HG02610 (cell line): ENCODE results near the gene GPATCH3.
"Not testable (repeated sequence)": the region's sequence is repeated elsewhere in the genome, so short reads cannot be mapped to it uniquely, and the experiment has no call there.

ENCODE experiments used
- ATAC-seq: cut with Tn5 transposase; IDR thresholded peaks from one replicate; pipeline ENCODE4 v1.9.1; 2021; ENCODE audit warnings: mild to moderate bottlenecking, moderate library complexity; ENCODE audit not compliant: unreplicated experiment

GPATCH3 gene, protein sequence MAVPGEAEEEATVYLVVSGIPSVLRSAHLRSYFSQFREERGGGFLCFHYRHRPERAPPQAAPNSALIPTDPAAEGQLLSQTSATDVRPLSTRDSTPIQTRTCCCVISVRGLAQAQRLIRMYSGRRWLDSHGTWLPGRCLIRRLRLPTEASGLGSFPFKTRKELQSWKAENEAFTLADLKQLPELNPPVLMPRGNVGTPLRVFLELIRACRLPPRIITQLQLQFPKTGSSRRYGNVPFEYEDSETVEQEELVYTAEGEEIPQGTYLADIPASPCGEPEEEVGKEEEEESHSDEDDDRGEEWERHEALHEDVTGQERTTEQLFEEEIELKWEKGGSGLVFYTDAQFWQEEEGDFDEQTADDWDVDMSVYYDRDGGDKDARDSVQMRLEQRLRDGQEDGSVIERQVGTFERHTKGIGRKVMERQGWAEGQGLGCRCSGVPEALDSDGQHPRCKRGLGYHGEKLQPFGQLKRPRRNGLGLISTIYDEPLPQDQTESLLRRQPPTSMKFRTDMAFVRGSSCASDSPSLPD

DNA sequence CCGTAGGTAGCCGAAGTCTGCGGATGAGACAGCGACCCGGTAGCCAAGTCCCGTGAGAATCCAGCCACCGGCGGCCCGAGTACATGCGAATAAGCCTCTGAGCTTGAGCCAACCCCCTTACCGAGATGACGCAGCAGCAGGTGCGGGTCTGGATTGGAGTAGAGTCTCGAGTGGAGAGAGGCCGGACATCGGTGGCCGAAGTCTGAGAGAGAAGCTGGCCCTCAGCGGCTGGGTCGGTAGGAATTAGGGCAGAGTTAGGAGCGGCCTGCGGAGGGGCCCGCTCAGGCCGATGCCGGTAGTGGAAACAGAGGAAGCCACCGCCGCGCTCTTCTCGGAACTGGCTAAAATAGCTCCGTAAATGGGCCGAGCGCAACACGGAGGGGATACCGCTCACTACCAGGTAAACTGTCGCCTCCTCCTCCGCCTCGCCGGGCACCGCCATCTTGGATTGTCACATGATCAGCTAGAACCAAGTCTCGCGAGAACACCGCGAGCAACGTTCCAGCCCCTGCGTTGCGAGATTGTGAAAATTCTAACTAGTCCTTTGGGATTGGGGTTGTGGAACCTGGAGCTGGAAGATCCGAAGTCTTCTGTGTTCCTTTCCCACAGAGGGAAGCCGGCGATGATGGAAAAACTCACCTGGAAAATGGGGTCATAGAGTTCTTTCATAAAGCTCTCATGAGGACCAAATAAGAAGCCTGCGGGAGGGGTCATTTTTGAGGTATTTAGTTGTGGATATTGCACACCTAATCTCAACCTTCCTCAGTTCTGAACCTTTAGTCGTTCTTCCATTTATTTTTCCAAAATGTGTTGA lies at the start of gene GPATCH3:
Gene GPATCH3, minus strand, starts transcription at position 467 of the 814 bp plus-strand sequence. Its CDS starts 25 bp downstream, at position 442.
- no peak for ATAC-seq

DNA sequence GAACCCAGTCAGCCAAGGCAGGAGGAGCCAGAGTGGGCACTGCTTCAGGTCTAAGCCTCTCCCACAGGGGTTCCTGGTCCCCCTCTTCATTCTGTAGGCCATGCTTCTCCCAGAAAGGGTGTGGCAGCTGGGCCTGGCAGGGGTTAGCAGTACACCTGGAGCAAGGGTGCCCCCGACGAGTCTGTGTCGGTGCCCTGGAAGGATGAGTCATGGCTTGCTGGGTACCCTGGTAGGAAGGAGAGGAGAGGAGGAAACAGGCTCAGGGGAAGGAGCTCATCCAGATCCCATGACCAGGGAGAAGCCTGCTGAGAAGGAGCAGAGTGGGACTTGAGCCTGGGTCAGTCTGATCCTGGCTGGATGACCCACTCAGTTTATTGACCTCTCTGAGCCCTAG lies 49.7 kb upstream of the GPATCH3 start:
- no peak for ATAC-seq

DNA sequence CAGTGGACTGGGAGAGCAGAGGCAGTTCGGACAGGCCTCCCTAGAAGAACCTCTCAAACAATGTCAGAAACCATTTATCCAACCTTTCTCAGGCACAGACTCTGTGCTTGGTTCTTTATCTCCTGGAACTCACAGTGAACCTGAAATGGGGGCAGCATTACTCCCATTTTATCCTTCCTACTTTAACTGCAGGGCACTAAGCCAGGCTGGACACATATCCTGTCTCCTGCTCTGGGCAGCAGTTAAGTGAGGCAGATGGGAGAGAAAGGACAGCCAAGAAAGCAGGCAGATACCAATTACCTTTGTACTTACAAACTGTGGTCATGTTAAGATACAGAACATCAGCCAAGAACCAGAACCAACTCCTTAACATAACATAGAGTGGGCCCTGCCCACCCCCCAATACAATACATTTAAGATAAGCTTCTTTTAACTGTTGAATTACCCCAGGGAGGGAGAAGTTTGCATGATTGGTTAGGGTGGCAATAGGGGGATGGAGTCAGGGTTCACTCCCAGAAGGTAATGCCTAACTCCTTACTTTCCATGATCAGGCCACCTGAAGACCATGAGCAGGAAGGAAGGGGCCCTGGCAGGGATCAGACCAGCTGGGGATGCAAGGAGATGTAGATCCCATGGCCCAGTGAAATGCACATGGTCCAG lies 49.1 kb upstream of the GPATCH3 start:
- ATAC-seq, result no peak

DNA sequence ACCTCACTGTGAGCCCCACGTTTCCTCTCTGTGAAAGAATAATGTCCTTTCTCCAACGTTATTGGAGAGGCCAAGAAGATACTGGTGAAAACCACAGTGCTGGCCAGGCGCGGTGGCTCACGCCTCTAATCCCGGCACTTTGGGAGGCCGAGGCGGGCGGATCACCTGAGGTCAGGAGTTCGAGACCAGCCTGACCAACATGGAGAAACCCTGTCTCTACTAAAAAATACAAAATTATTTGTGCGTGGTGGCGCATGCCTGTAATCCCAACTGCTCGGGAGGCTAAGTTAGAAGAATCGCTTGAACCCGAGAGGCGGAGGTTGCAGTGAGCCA lies 48.4 kb upstream of the GPATCH3 start:
- not testable (repeated sequence) for ATAC-seq

DNA sequence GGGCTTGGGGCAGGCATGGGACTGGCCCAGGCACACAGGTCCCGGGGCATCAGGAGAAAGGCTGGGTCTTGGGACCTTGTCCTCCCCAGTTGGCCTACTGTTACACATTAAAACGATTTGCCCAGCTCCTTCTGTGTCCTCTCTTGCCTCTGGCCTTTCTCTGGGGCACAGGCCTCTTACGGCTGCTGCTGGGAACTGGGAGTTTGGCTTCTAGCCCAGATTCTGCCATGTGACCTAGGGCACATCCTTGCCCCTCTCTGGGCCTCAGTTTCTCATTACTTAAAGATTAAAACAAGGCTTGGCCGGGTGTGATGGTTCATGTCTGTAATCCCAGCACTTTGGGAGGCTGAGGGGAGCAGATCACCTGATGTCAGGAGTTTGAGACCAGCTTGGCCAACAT lies 46.0 kb upstream of the GPATCH3 start:
- ATAC-seq, result no peak

DNA sequence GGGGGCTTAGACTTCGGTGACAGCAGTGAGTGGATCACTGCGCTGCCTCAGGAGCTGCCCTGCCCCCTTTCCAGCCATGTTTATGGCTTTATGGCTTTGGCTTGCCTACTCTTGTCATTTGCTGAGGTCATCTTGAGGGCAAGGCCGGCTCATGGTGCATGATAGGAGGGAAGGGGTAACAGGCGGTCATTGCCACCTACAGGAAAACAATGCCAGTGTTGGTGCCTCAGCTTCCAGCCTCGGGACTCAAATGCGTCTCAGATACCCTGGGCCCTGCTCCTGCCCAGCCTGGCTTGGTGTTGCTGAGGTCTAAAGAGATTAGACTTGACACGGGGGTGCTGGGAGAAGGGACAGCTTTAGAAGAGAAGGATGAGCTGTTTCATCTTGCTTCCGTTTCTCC lies 45.5 kb upstream of the GPATCH3 start:
- ATAC-seq, result no peak

DNA sequence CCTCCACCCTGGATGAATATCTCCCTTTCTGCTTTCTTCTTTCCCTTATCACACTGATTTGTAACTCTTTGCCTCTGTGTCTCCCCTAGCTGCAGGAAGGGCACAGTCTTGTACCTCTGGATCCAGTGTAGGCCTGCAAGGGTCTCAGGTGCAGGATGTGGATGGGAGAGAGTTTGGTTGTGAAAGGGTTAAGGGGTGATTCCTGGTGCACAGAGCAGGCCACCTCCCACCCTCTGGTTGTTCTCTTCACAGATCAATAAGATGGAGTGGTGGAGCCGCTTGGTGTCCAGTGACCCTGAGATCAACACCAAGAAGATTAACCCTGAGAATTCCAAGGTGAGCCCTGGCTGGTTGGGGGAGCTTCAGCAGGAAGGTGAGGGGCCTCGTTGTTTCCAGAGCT lies 44.9 kb upstream of the GPATCH3 start:
- no peak for ATAC-seq

DNA sequence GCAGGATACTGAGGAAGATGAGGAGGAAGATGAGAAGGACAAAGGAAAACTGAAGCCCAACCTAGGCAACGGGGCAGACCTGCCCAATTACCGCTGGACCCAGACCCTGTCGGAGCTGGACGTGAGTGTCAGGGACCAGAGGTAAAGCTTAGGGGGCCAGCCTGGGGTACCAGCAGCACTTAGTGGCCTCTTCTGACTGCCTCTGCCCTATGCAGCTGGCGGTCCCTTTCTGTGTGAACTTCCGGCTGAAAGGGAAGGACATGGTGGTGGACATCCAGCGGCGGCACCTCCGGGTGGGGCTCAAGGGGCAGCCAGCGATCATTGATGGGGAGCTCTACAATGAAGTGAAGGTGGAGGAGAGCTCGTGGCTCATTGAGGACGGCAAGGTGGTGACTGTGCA lies 42.4 kb upstream of the GPATCH3 start:
- ATAC-seq, result no peak

DNA sequence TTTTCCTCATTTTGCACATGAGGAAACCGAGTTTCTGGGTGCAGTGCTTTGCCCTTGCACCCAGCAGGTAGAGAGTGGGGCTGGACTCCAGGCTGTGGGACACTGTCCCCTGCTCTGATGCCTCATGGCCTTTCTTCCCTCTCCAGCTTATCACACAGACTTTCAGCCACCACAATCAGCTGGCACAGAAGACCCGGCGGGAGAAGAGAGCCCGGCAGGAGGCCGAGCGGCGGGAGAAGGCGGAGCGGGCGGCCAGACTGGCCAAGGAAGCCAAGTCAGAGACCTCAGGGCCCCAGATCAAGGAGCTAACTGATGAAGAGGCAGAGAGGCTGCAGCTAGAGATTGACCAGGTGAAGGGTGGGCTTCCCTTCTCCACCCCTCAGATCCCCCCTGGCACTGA lies 41.0 kb upstream of the GPATCH3 start:
- ATAC-seq, result no peak

DNA sequence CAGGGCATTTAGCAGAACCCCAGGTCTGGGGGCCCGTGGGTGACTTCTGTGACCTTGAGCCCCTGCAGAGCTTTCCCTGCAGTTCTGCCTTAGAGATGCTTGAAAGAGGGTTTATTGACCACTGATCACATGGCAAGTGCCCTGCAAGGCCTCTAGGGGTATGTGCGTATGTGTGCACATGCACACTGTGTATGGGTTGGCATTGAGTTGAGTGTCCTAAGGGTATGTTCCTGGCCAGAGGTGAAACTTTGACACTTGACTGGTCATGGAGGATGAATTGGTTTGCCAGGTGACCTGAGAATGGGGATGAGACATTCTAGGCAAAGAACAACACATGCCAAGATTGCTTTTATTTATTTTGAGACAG lies 38.4 kb upstream of the GPATCH3 start:
- ATAC-seq, result no peak

DNA sequence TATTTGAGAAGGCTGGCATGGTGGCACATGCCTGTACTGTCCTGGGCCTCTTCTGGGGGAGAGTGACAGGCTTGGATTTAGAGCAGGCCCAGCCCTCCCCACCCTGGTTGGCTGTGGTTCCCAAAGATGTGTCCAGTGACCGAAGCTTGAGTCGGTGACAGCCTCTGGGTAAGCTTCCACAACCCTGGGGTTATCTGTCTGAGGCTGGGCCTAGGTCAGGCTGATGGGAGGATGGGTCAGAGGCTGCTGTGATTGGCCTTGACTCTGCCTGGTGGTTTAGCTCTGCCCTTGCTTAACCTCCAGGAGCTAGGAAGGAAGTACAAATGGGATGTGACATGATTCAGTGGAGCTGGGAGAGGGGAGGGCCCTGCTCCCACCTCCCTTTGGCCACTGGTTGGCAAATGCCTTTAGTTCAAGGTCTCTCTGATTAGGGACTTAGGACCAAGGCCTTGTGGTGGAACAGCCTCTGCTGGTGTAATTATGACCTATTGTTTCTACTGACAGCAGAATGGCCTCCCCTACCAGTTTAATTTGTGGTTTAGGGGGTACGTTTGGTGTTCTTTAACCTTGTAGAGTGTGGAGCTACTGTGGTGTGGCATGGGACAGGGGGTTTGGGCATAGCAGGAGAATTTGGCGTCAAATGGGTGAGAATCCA lies 37.9 kb upstream of the GPATCH3 start:
- ATAC-seq, result no peak

DNA sequence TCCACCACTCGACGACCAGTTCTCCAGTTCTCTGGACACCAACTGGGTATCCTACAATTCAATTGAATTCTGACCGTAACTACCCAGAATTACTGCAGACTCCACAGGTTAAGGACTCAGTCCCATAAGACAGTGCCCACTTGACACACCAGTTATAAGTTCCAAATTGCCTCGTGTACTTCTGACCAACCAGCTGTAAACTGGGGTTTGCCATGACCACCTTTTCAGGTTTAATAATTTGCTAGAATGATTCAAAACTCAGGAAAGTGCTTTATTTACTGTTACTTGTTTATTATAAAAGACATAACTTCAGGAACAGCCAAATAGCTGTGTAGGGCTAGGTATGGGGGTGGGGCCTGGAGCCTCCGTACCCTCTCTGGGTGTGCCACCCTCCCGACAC lies 36.6 kb upstream of the GPATCH3 start:
- ATAC-seq, result no peak

DNA sequence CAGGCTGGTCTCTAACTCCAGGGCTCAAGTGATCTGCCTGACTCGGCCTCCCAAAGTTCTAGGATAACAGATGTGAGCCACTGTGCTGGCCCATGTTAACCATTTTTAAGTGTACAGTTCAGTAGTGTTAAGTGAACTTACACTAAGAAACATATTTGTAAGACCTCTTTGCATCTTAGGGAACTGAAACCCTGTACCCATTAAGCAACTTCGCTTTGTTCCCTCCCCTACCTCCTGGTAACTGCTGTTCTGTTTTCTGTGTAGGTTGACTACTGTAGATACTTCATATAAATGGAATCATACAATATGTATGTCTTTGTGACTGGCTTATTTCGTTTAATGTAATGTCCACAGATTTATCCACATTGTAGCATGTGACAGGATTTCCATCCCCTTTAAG lies 32.3 kb upstream of the GPATCH3 start:
- peak; percentile 46 for ATAC-seq

DNA sequence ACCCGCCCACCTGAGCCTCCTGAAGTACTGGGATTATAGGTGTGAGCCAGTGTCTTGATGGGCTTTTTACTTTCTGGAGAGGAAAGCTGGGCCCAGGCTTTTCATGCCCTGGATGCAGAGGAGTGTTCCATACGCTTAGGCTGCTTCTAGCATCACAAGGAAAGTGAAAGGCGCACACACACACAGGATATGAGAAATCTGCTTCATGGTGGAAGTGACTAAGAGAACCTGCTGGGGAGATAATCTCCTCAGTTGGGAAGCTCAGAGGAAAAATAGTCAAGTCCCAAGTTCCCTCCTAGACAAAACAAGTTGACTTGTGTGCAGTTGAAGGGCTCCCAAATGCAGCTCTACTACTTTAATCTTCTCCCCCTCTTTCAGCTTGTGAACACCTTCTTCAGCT lies 23.4 kb upstream of the GPATCH3 start:
- ATAC-seq, result no peak

DNA sequence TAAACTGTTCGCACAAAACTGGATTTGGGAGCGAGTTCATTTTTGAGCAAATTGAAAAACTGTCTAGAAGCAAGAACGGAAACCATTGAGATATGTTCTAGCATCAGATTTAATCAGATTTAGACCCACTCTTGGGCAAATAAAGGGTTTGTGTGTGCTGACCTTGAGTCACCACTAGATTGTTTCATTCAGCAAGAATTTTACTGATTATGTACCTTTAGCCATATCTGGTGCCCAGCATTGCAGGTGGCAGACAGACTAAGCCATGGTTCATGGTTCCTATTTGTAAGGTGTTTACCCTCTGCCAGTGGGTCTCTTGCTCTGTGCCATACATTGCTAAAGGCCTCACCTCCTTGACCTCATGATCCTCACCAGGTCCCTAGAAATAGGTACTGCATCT lies 22.6 kb upstream of the GPATCH3 start:
- ATAC-seq, result no peak

DNA sequence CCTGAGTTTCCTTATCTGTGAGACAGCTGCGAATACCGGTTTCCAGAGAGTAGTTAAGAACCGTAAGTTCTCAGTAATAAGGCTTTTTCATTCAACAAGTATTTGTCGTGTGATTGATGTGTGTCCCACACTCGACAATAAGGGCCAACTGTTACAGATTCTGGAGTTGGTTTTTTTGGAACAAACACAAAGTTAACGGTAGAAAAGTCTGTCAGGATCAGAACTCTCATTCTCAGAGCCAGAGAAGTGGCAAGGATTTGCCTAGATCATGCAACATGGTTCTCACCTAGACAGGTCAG lies 22.1 kb upstream of the GPATCH3 start:
- ATAC-seq, result no peak

DNA sequence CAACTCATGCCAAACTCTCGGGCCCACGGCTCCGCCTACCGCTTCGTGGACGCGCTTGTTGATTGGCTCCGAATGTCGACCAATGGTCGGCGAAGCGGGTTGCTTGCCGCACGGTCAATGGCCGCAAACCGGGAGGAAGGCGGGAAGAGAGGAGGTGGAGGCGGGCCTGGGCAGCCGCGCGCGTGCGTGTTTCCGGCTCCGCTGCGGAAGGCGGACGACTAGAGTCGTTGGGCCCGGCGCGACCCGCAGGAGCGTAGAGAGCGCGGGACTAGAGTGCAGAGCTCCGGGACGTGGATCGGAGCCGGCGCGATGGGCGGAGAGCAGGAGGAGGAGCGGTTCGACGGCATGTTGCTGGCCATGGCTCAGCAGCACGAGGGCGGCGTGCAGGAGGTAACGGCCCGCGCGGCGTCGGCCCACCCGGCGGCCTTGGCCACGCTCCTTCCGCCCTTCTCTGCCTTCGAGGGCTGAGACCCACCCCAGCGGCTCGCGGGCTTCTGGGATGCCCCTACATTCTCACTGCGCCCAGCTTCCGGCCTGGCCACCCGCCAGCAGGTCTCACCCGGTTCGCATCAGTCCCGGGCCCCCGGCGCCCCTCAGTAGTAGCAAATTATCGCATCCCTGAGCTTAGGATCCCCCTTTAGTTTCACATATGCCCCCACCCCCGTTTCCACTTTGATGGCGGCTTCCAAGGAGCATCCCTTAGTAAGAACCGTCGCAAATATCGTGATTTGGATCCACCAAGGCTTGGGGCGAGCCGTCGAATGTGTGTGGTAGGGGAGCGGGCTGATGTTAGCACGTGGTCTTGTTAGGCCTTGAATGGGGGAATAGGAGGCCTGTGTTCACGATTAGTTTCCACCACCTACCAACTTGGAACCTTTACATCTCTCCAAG lies 21.5 kb upstream of the GPATCH3 start, which contains the start of gene NUDC:
Gene NUDC, plus strand, starts transcription at position 204 of the 891 bp plus-strand sequence. Its CDS starts 106 bp downstream, at position 310.
- ATAC-seq, result peak; percentile 93

DNA sequence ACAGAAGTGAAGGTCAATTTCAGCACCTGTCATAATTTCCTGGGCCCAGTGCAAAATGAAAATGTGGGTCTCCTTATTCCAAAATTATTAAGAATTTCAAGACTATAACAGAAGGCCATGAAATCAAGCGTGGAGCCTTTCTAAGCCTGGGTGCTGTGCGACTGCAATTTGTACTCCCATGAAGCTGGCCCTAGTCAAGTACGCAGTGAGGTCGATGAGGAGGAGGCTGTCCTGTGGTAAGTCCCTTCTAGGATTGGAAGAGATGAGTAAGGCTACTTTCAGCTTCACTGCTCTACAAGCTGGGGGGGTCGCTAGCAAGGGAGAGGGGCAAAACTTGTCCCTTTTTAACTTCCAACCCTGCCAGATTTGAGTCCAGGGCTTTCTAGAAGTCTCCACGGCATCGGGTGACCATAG lies 20.9 kb upstream of the GPATCH3 start:
- peak; percentile 25 for ATAC-seq

DNA sequence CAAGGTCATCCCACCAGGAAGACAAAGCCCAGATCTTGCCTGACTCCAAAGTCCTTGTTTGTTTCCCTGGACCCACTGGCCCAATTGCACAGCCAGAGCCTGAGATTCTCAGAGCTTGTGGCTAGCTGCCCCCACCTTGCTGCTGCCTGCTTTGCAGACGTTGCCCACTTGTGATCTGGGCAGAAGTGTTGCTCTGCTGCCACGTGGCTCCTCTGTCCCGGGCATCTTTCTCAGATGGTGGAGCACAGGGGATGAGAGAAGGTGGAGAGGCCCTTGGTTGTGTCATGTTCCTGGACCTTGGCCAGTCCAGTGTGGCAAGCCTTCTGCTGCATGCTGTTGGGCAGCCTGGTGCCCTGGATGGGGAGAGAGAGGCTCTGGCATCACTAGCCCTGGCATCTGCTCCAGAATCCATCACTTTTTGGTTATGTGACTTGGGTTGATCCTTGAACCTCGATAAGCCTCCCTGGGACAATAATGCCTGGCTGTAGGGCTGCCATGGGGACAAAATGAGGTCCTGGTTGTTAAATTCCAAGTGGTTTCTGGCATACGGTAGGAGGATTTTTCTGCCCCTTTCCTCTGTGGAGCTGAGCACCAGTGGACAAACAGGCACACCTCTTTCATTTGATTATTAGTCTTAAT lies 15.1 kb upstream of the GPATCH3 start:
- no peak for ATAC-seq
